ENCODE results near the gene ADARB2. TPM values are rescaled to one million over a fixed set of nuclear protein-coding genes. Genes with fewer than 3 reads are reported as not detected.

The ADARB2 gene
- polyA plus RNA-seq, 3 donors, result not detected

GRCh38 chr10:1515780-1516491, 221.4 kb downstream of the ADARB2 start:
- Mint-ChIP-seq H3K27ac (no peak overlapping the region), H3K9me3 (peaks cover 0 to 6% (median 2%) of the 10 kb centered on the region in 7 donors), H3K4me3 (no peak overlapping the region), H3K36me3 (no peaks in the 10 kb centered on the region), H3K27me3 (ENCODE audit: low read depth in 3 of 3) (peaks cover 2 to 6% (median 2%) of the 10 kb centered on the region in 3 donors), H3K4me1 (no peaks in the 10 kb centered on the region)
- Histone ChIP-seq H3K79me2 (ENCODE audit: insufficient read depth, low read length) (no peaks in the 10 kb centered on the region), H3K4me1 (ENCODE audit: control insufficient read depth in 1 of 2, insufficient read depth in 2 of 2, low read length in 2 of 2) (no peaks in the 10 kb centered on the region), H3K9me3 (replicated peaks in 1 of 2; ENCODE audit: control insufficient read depth in 1 of 2, insufficient read depth in 1 of 2, low read length in 2 of 2) (peaks cover 0 to 7% of the 10 kb centered on the region in 2 donors), H3K9ac (ENCODE audit: insufficient read depth, low read length, poor library complexity, severe bottlenecking) (no peak overlapping the region), H3K27ac (ENCODE audit: low read depth in 1 of 2, low read length in 2 of 2) (no peak overlapping the region), H2AFZ (ENCODE audit: insufficient read depth, low read depth, low read length, poor library complexity, severe bottlenecking) (no peak overlapping the region), H3K4me3 (replicated peaks in 1 of 3; ENCODE audit: low read depth in 2 of 3, low read length in 3 of 3) (no peak overlapping the region), H3K36me3 (replicated peaks in 1 of 2; ENCODE audit: control insufficient read depth in 1 of 2, insufficient read depth in 2 of 2, low read length in 2 of 2) (no peaks in the 10 kb centered on the region), H4K20me1 (ENCODE audit: insufficient read depth, low read length) (no peaks in the 10 kb centered on the region), H3K27me3 (ENCODE audit: control insufficient read depth in 2 of 2, insufficient read depth in 2 of 2, low read length in 2 of 2) (no peaks in the 10 kb centered on the region), H3K4me2 (replicated peaks; ENCODE audit: extremely low read depth, low read length, poor library complexity, severe bottlenecking) (no peak overlapping the region)
- DNase-seq, result no peak
- no peak for TF ChIP-seq CTCF (IDR thresholded peaks at IDR 0.05)
- intact Hi-C loops (cut with micrococcal nuclease), result no loop called here
- WGBS (ENCODE audit: insufficient coverage), result 88% methylated on average over 17 of the region's 18 CpGs

GRCh38 chr10:1515121-1515779, 222.1 kb downstream of the ADARB2 start:
- 96% methylated on average over 11 of the region's 14 CpGs for WGBS (ENCODE audit: insufficient coverage)
- intact Hi-C loops (cut with micrococcal nuclease), result no loop called here
- Histone ChIP-seq H3K36me3 (replicated peaks in 1 of 2; ENCODE audit: control insufficient read depth in 1 of 2, insufficient read depth in 2 of 2, low read length in 2 of 2) (no peaks in the 10 kb centered on the region), H3K4me1 (ENCODE audit: control insufficient read depth in 1 of 2, insufficient read depth in 2 of 2, low read length in 2 of 2) (no peaks in the 10 kb centered on the region), H3K79me2 (ENCODE audit: insufficient read depth, low read length) (no peaks in the 10 kb centered on the region), H3K4me2 (replicated peaks; ENCODE audit: extremely low read depth, low read length, poor library complexity, severe bottlenecking) (no peak overlapping the region), H4K20me1 (ENCODE audit: insufficient read depth, low read length) (no peaks in the 10 kb centered on the region), H3K9me3 (replicated peaks in 1 of 2; ENCODE audit: control insufficient read depth in 1 of 2, insufficient read depth in 1 of 2, low read length in 2 of 2) (peaks cover 0 to 7% of the 10 kb centered on the region in 2 donors), H2AFZ (ENCODE audit: insufficient read depth, low read depth, low read length, poor library complexity, severe bottlenecking) (no peak overlapping the region), H3K27ac (ENCODE audit: low read depth in 1 of 2, low read length in 2 of 2) (no peak overlapping the region), H3K27me3 (ENCODE audit: control insufficient read depth in 2 of 2, insufficient read depth in 2 of 2, low read length in 2 of 2) (no peaks in the 10 kb centered on the region), H3K9ac (ENCODE audit: insufficient read depth, low read length, poor library complexity, severe bottlenecking) (no peak overlapping the region), H3K4me3 (replicated peaks in 1 of 3; ENCODE audit: low read depth in 2 of 3, low read length in 3 of 3) (no peak overlapping the region)
- Mint-ChIP-seq H3K27me3 (ENCODE audit: low read depth in 3 of 3) (peaks cover 0 to 6% (median 2%) of the 10 kb centered on the region in 3 donors), H3K27ac (no peak overlapping the region), H3K4me3 (no peak overlapping the region), H3K36me3 (no peaks in the 10 kb centered on the region), H3K4me1 (no peaks in the 10 kb centered on the region), H3K9me3 (peaks cover 0 to 6% (median 2%) of the 10 kb centered on the region in 7 donors)
- no peak for DNase-seq
- no peak for TF ChIP-seq CTCF (IDR thresholded peaks at IDR 0.05)
